H1 (cell line): ENCODE data around the gene DAZAP1. TPM values are rescaled to one million over a fixed set of nuclear protein-coding genes. Genes with fewer than 3 reads are reported as not detected.

Experiments used
- CHD7 ChIP-seq: fragments of 300-600 bp; sonication (generic); IDR thresholded peaks from 2 replicates; pipeline ENCODE4 v1.7.1; 2012; ENCODE audit warnings: low read length, moderate library complexity, mild to moderate bottlenecking, inconsistent platforms; ENCODE audit not compliant: insufficient replicate concordance
- CTBP2 ChIP-seq: IDR thresholded peaks from 2 replicates; pipeline ENCODE4 v1.7.0; 2011; ENCODE audit warnings: borderline replicate concordance, mild to moderate bottlenecking, moderate library complexity, mixed read lengths, low read length; ENCODE audit not compliant: insufficient read depth, insufficient read length
- polyA plus RNA-seq, 7 experiments: library from polyadenylated mRNA; depleted of rRNA in 3 of 7; stranded (reverse) in 5 of 7; unstranded in 2 of 7; fragments of >200 nt in 5 of 7; fragments of 200-250 nt in 2 of 7; gene quantifications; 1 replicate in 5 of 7; 2 replicates in 1 of 7; 4 replicates in 1 of 7; pipeline versions ENCODE4 v1.2.1 to v1.2.3, GENCODE V29; 2011 to 2013; ENCODE audit warnings: missing spikeins in 2 of 7, mixed read lengths in 2 of 7
- total RNA-seq: library from RNA; stranded (reverse); fragmentation: NEBNext Ultra II Directional; extraction: Animal tissue kit (Norgen Biotek cat#: 25700); gene quantifications from 2 replicates; pipeline ENCODE4 v1.2.1, GENCODE V29; 2021

DAZAP1 gene
- total and polyA plus RNA-seq, 2 of the 8 experiments (the other 6 are each of a cell fraction or from before 2014, with no cell fraction given) = 79.6 to 341 TPM

GRCh38 chr19:1427221-1427920, 20.0 kb downstream of the DAZAP1 start (continued):
- TF ChIP-seq CTBP2 = no peak
- no peak for TF ChIP-seq CHD7
